VCaP (cell line): ENCODE results near the gene KLHL21.

Source experiments
- H3K27ac ChIP-seq: fragments of 450-650 bp; 2 replicates; pipeline ENCODE4 v1.5.1; 2017
- TF ChIP-seq, protein P1 (sequence below): fragments of 450-650 bp; conservative IDR thresholded peaks from 2 replicates; pipeline ENCODE4 v1.5.1; 2017; ENCODE audit warnings: mild to moderate bottlenecking, moderate library complexity

The KLHL21 gene

DNA sequence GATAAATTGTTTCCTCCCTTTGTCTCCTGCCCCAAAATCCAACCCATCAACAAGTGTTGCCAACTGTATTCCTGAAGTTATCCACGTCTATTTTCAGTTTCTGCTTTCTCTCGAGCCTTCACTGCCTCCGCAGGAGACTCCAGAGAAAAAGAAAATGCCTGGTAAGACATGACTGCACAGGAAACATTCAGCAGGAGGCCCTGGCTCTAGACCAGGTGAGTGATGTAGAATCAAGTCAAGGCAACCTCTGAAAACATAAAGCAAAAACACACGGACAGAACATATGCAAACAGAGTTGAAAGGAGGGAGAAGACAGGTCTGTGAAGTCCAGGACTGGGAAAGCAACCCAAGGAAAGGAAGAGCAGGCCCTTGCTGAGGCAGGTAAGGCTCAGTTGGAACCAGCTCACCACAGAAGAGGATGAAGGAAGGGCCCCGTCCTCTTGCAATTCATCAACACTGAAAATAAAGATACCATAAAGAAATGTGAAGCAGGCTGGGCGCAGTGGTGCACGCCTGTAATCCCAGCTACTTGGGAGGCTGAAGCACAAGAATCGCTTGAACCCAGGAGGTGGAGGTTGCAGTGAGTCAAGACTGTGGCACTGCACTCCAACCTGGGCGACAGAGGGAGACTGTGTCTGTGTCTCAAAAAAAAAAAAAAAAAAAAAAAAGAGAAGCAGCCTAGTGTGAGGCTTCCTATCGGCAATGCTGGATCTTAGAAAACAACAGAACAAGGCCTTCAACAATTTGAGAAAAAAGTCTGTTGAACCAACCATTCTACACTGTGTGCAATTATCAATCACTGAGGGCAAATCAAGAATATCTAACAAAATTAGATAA, 57.2 kb downstream of the KLHL21 start:
- TF ChIP-seq, protein P1, sequence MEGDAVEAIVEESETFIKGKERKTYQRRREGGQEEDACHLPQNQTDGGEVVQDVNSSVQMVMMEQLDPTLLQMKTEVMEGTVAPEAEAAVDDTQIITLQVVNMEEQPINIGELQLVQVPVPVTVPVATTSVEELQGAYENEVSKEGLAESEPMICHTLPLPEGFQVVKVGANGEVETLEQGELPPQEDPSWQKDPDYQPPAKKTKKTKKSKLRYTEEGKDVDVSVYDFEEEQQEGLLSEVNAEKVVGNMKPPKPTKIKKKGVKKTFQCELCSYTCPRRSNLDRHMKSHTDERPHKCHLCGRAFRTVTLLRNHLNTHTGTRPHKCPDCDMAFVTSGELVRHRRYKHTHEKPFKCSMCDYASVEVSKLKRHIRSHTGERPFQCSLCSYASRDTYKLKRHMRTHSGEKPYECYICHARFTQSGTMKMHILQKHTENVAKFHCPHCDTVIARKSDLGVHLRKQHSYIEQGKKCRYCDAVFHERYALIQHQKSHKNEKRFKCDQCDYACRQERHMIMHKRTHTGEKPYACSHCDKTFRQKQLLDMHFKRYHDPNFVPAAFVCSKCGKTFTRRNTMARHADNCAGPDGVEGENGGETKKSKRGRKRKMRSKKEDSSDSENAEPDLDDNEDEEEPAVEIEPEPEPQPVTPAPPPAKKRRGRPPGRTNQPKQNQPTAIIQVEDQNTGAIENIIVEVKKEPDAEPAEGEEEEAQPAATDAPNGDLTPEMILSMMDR = no peak
- no peak overlapping the region for H3K27ac ChIP-seq

DNA sequence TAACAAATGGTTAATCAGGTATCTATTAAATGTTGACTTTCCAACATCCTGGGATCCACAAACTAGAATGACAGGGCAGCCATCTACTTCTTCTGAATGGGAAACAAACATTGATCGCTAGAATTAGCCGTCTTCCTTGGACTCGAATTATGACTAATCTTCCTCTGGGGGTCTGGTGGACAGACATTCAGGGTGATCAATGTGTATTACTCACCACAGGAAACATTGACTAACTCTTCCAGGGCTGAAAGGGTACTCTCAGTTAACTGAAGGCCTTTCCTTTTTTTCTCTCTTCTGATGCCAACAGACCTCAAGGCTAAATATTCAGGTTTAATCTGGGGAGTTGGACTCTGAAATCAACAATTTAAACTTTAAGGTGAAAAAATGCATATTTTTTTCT, 57.8 kb downstream of the KLHL21 start:
- H3K27ac ChIP-seq = no peak overlapping the region
- TF ChIP-seq, protein P1 = no peak
